HTERT RPE-1 (cell line): ENCODE results near the gene THSD7B.
"Not testable (repeated sequence)": the region's sequence is repeated elsewhere in the genome, so short reads cannot be mapped to it uniquely, and the experiment has no call there.

Source experiments
- in situ Hi-C: fragments of 300-500 bp; cut with MboI; formaldehyde crosslinking; loops from 4 replicates; pipeline ENCODE4 v1.14.3; 2020; ENCODE audit warnings: low sequenced_read_pairs

The THSD7B gene

DNA sequence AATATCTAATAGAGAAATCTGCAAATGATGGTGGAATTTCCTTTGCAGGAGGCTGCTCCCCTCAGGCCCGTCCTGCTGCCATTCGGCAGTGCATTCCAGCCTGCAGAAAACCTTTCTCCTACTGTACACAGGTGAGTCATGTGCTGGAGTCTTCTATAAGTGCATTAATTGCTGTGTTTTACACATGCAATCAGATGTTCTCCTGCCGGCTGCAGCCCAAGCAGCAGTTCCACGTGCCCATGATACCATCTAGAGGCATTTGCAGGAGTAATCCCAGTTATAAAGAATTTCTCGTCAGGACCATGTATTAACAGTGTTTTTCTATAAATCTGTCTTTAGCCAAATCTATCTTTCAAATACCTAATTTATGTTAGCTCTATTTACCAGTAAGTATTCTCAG lies 894.3 kb downstream of the THSD7B start:
- in situ Hi-C loops, result no loop called here

DNA sequence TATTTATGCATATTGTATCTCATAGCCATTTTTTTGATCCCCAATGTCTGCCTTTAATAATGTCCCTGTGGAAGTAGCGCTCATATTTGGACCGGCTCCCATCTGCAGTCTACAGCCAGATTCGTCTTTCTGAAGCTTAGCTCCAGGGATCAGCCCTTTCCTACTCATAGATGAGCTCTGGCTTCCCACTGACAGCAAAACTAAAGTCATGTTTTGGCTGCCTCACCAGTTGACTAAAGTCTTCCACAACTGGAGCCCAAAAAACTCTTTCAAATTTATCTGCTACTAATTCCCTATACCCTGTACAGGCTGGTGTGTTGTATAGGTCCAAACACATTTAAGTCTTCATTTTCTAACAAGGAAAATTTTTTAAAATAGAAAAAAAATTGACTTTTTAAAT lies 904.8 kb downstream of the THSD7B start:
- in situ Hi-C loops, result no loop called here

- in situ Hi-C loops, result no loop called here
Observed at GRCh38 chr2:137672989-137673552, 907.7 kb downstream of the THSD7B start.

DNA sequence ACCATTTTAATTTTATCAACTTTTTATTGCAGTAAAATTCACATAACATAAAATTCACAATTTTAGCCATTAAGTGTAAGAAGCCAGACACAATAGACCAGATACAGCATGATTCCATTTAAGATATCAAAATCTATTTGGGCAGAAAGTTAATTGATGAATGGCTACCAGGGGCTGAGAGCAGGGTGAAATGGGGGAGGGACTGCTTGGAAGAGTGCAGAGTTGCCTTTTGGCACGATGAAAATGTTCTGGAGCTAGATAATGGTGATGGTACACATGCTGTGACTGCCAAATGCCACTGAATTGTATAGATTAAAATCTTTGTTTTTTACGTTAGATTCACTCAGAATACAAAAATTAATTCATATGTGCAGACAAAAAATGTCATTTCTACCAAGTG lies 909.6 kb downstream of the THSD7B start:
- in situ Hi-C loops, result no loop called here

DNA sequence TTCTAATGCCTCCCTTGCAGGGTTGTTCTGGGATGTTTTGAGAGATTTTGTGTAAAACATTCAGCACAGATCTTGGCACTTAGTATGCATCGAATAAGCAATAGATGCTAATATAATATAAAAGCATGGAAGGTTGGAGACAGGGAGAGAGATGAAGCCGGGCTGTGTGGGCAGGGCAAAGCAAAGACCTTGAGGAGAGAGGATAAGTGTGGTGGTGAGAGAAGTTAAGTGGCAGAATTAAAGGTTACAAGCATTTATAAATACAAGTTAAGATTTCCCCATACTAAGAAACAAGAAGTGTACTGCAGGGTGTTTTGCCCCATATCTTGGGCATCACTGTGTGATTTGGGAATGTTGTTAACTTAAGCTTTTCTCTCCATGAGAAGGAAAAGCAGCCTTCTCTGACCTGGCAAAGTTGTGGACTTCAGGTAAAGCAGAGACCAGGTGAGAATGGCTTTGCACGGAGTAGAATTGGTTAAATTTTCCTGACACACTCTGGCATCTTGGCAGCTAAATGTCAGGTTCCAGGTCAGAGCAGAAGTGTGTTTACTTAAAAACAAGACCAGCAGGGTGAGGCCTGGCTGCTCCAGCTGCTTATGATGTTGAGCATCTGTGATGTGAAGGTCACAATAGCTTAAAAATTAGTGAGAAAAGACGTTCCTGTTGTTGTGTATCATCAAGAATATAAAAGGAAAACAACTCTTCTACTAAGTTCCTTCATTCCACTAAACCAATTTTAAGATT lies 910.4 kb downstream of the THSD7B start:
- in situ Hi-C loops, result no loop called here

- in situ Hi-C loops, result no loop called here
Observed at GRCh38 chr2:137676346-137676745, 911.0 kb downstream of the THSD7B start.

GRCh38 chr2:137677466-137677865 lies 912.1 kb downstream of the THSD7B start:
- in situ Hi-C loops, result no loop called here

- in situ Hi-C loops, result no loop called here
Observed at GRCh38 chr2:137689549-137689948, 924.2 kb downstream of the THSD7B start.

DNA sequence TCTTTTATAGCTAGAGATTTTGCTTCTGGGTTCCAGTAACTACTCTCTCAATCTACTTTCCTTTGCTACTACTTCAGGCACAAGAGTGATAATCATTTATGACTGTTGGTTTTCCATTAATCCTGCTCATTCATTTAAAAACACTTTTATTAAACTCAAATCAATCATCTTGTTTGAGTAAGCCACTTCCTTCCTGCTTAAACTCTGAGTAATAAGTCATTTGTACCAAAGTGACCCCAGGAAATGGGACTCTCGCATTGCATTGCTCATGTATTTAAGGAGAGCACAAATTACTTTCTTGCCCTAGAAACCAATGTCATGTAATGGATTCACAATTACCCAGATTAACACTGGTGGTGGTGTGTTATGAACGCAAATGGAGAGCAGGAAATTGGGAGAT lies 928.2 kb downstream of the THSD7B start:
- in situ Hi-C loops, result no loop called here

DNA sequence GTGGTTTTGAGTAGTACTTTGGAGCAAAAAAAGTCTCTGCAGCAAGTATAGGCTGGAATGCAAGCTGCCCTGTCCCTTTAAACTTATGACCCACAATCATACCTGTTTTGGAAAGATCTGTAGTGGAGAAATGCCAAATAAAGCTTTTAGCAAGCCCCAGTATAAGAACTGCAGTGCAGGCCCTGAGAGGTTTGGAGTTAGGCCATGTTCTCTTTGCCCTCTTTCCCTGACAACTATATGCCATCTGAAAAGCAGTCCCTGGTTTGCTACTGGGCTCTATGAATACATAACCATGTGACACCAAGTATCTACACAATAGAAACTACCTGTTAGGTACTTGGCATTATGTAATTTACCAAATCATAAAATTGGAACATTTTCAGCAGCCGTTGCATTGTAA lies 931.6 kb downstream of the THSD7B start:
- in situ Hi-C loops, result no loop called here

- in situ Hi-C loops, result not testable (repeated sequence)
Observed at GRCh38 chr2:137700250-137700649, 934.9 kb downstream of the THSD7B start.

GRCh38 chr2:137700681-137701080 lies 935.3 kb downstream of the THSD7B start:
- in situ Hi-C loops, result no loop called here

DNA sequence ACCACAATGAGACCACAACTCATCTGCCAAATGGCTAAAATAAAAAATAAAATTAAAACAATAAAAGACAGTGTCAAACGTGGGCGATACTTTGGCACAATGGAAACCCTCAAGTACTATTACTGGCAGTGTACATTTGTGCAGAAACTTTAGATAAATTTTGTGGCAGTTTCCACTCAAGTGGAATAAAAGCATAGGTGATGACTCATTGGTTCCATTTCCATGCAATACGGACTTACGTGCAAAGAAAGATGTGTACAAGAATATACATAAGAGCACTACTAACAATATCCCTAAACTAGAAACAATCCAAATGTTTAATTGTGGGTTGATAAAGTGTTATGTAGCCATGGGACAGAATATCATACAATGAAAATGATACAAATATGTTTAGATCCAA lies 940.0 kb downstream of the THSD7B start:
- in situ Hi-C loops, result no loop called here

- in situ Hi-C loops, result no loop called here
Observed at GRCh38 chr2:137706786-137707613, 941.7 kb downstream of the THSD7B start.

DNA sequence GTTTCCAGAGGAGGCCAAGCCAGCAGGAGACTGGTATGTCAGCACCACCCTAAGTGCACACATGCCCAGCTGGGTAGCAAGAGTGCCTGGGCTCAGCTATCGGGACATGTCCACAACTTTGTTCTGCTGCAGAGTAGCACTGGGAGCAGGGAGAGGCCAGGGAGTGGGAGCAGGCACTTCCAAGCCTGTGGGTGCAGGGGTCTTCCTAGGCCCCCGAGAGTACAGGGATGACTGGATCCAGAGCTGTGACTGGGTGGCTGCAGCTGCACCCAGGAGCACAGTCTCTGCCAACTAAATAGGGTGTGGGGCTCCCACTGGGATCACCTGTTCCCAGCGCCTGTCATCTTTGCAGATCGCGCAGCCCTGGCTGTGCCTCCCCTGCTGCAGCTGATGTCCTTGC lies 943.0 kb downstream of the THSD7B start:
- in situ Hi-C loops, result no loop called here

GRCh38 chr2:137715731-137716191 lies 950.4 kb downstream of the THSD7B start:
- in situ Hi-C loops, result no loop called here

GRCh38 chr2:137718786-137719185 lies 953.4 kb downstream of the THSD7B start:
- in situ Hi-C loops, result no loop called here

DNA sequence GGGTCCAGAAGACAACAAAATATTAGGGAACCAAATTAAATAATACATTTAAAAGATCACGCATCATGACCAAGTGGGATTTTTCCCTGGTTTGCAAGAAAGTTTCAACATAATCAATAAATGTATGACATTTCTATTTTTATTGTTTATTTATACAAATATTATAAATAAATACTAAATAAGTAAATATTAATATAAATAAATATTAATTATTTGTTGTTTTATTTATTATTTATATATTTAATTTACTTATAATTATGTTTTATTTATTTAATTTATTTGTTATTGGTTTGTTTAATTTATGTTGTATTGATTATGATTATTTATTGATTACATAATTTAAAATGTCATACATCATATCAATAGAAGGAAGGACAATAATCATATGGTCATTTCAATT lies 956.4 kb downstream of the THSD7B start:
- in situ Hi-C loops, result no loop called here

- in situ Hi-C loops, result no loop called here
Observed at GRCh38 chr2:137724912-137725311, 959.6 kb downstream of the THSD7B start.
